PC-3 (cell line): ENCODE data around the gene LSG1. TPM values are rescaled to one million over a fixed set of nuclear protein-coding genes. Genes with fewer than 3 reads are reported as not detected.

Experiments used
- ATAC-seq: fragments of 200-7000 bp; cut with Tn5 transposase; 2 replicates; pipeline ENCODE4 v1.9.1; 2020; ENCODE audit warnings: mild to moderate bottlenecking, moderate library complexity
- BruUV-seq: library from RNA; stranded (reverse); fragments of 400-500 nt; replicated peaks from 2 replicates; lab custom pipeline; 2021; lab: Mats Ljungman, UMichigan
- CTCF ChIA-PET: fragments of 300-600 bp; sonication (Branson Sonifier 250); formaldehyde crosslinking; loops from one replicate; lab custom pipeline; 2022; ENCODE audit warnings: antibody characterized with exemption; lab: Charles Lee
- POLR2A ChIA-PET: fragments of 300-600 bp; sonication (Branson Sonifier 250); formaldehyde crosslinking; loops from one replicate; lab custom pipeline; 2022; ENCODE audit warnings: antibody characterized with exemption; ENCODE audit not compliant: unreplicated experiment; lab: Charles Lee
- DNase-seq: peaks from one replicate; pipeline ENCODE4 v3.0.0-alpha.2; 2015
- H2AFZ ChIP-seq: fragments of 300-600 bp; sonication (generic); 2 replicates; pipeline ENCODE4 v1.6.0; 2016; ENCODE audit warnings: antibody characterized with exemption, low read length
- H3F3A ChIP-seq: fragments of 300-600 bp; sonication (generic); one replicate; pipeline ENCODE4 v1.6.0; 2017; ENCODE audit warnings: antibody characterized with exemption, low read length, control low read depth, mild to moderate bottlenecking; ENCODE audit not compliant: unreplicated experiment
- H3K27ac ChIP-seq: fragments of 300-600 bp; sonication (generic); 2 replicates; pipeline ENCODE4 v1.5.1; 2016; ENCODE audit warnings: mild to moderate bottlenecking, low read length
- H3K27me3 ChIP-seq: fragments of 300-600 bp; sonication (generic); 2 replicates; pipeline ENCODE4 v1.6.1; 2016; ENCODE audit warnings: low read length, mixed read lengths
- H3K36me3 ChIP-seq: fragments of 300-600 bp; sonication (generic); 2 replicates; pipeline ENCODE4 v1.6.1; 2016; ENCODE audit warnings: low read depth, mixed run types, low read length, mixed read lengths
- H3K4me1 ChIP-seq: fragments of 300-600 bp; sonication (generic); 2 replicates; pipeline ENCODE4 v1.5.1; 2016; ENCODE audit warnings: low read length; ENCODE audit not compliant: insufficient read depth
- H3K4me2 ChIP-seq: fragments of 300-600 bp; sonication (generic); 2 replicates; pipeline ENCODE4 v1.6.0; 2016; ENCODE audit warnings: low read length
- H3K4me3 ChIP-seq: fragments of 300-600 bp; sonication (generic); 2 replicates; pipeline ENCODE4 v1.5.1; 2016; ENCODE audit warnings: mild to moderate bottlenecking, low read length, mixed read lengths
- H3K79me2 ChIP-seq: fragments of 300-600 bp; sonication (generic); 2 replicates; pipeline ENCODE4 v1.6.1; 2017; ENCODE audit warnings: low read length, mixed read lengths
- H3K9ac ChIP-seq: fragments of 300-600 bp; sonication (generic); 2 replicates; pipeline ENCODE4 v1.6.0; 2016; ENCODE audit warnings: mild to moderate bottlenecking, low read length
- H3K9me2 ChIP-seq: fragments of 300-600 bp; sonication (generic); replicated peaks from 2 replicates; pipeline ENCODE4 v1.6.1; 2016; ENCODE audit warnings: mixed run types, low read length, mixed read lengths
- H3K9me3 ChIP-seq: fragments of 300-600 bp; sonication (generic); 2 replicates; pipeline ENCODE4 v1.6.1; 2016; ENCODE audit warnings: low read length, mixed read lengths
- H4K20me1 ChIP-seq: fragments of 300-600 bp; sonication (generic); 2 replicates; pipeline ENCODE4 v1.6.1; 2016; ENCODE audit warnings: low read length, mixed read lengths
- EZH2 ChIP-seq: fragments of 300-600 bp; sonication (generic); IDR thresholded peaks from one replicate; pipeline ENCODE4 v1.6.1; 2017; ENCODE audit warnings: antibody characterized with exemption, mild to moderate bottlenecking, low read length; ENCODE audit not compliant: unreplicated experiment
- EZH2phosphoT487 ChIP-seq: fragments of 300-600 bp; sonication (generic); IDR thresholded peaks from 2 replicates; pipeline ENCODE4 v1.6.1; 2018; ENCODE audit warnings: mild to moderate bottlenecking, antibody characterized with exemption, low read length, borderline replicate concordance
- intact Hi-C: fragments of 100-400 bp; cut with micrococcal nuclease; formaldehyde crosslinking; loops from 2 replicates; pipeline ENCODE4 v1.9.0; 2023
- total RNA-seq: library from RNA; depleted of rRNA; stranded (reverse); fragments of >200 nt; gene quantifications from 2 replicates; pipeline ENCODE4 v1.2.3, GENCODE V29; 2014
- TF ChIP-seq, protein P1 (sequence below): fragments of 300-600 bp; sonication (generic); conservative IDR thresholded peaks from 2 replicates; pipeline ENCODE4 v1.5.1; 2017; ENCODE audit warnings: antibody characterized with exemption, low read depth, mild to moderate bottlenecking, low read length

LSG1 gene
- total RNA-seq, 1 experiment from 2014 or later, result 83.8 TPM

DNA sequence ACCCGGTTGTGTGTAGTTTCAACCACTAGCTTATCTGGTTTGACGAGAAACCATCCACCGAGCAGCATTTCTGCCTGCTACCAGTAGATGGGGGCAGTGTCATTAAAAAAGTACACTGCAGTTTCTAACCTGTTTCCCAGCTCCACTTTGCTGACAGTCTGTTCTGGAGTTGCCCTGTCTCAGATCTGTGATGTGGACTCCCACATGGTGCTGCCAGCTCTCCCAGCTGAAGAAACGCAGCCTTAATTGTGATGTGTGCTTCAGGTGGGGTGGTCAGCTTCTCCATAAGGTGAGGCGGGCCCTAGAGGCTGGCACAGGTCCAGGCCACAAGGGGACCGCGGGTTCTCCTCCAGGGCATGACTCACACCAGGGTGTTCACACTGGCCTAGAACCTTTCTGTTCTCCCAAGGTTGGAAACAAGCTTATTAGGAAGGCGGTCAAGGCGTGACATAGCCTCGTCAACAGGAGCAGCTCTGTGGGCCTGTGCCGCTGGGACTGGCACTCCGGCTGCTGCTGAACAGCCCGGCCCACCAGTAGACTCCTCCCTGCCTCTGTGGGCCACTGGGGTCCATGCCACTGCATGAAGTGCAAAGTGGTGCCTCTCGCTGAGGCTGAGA is 10.8 kb upstream of the LSG1 start:
- Histone ChIP-seq H3K4me1 (peaks cover 20% of the 10 kb centered on the region), H3K9me2 (no peaks in the 10 kb centered on the region), H2AFZ (peak overlapping the region; percentile 68), H3K4me3 (no peak overlapping the region; the same call in 1 of the 2 replicates), H3K36me3 (no peaks in the 10 kb centered on the region), H4K20me1 (peaks cover 16% of the 10 kb centered on the region; the same call in 1 of the 2 replicates), H3K9ac (peak overlapping the region; percentile 10), H3F3A (no peaks in the 10 kb centered on the region), H3K4me2 (peak overlapping the region; percentile 74), H3K9me3 (no peaks in the 10 kb centered on the region), H3K27me3 (no peaks in the 10 kb centered on the region), H3K27ac (peak overlapping the region; percentile 60), H3K79me2 (peaks cover 20% of the 10 kb centered on the region)
- TF ChIP-seq EZH2phosphoT487, result no peak
- TF ChIP-seq, protein P1, sequence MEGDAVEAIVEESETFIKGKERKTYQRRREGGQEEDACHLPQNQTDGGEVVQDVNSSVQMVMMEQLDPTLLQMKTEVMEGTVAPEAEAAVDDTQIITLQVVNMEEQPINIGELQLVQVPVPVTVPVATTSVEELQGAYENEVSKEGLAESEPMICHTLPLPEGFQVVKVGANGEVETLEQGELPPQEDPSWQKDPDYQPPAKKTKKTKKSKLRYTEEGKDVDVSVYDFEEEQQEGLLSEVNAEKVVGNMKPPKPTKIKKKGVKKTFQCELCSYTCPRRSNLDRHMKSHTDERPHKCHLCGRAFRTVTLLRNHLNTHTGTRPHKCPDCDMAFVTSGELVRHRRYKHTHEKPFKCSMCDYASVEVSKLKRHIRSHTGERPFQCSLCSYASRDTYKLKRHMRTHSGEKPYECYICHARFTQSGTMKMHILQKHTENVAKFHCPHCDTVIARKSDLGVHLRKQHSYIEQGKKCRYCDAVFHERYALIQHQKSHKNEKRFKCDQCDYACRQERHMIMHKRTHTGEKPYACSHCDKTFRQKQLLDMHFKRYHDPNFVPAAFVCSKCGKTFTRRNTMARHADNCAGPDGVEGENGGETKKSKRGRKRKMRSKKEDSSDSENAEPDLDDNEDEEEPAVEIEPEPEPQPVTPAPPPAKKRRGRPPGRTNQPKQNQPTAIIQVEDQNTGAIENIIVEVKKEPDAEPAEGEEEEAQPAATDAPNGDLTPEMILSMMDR, result peak; percentile 98
- TF ChIP-seq EZH2, result no peak
- CTCF ChIA-PET, result interaction anchor here (0.6 to 1.9 kb wide), 26 partner anchors 11 to 587 kb away, joined by 3 to 34 read pairs (median 5); partner anchors contain the start of gene LSG1
- BruUV-seq, result no TSS peak
- DNase-seq (peak; percentile 97), ATAC-seq (peak; percentile 54)
- POLR2A ChIA-PET, result interaction anchor here (0.6 to 1.0 kb wide), 6 partner anchors 11 to 587 kb away, joined by 3 to 4 read pairs (median 3); partner anchors contain the start of gene LSG1
- intact Hi-C loops, result loop anchor here (1.0 to 10.0 kb wide), 6 partner anchors 271 to 842 kb away; no protein-coding TSS in a partner anchor

DNA sequence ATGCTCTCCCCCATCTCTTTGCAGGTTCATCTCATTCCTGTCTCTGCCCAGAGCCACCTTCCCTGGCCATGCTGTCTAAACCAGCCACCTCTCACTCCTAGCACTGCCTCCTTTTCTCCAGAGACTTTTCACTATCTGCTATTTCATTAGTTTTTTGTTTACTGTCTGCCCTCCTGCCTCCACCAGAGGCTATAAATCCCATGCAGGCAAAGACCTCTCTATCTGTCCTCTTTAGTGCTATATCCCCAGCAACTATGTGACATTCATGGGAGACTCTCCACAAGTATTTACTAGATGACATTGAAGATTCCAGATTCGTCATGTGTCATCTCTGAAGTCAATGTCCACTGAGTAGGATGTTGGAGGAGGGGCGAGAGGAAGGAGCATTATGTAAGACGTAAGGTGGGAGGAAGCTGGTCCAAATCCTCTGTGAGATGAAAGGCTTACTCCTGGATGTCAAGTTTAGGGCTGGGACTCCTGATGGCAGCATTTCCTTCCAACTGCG is 10.2 kb upstream of the LSG1 start:
- no TSS peak for BruUV-seq
- Histone ChIP-seq H3K79me2 (peaks cover 14% of the 10 kb centered on the region), H3K9ac (no peak overlapping the region), H3K4me3 (peak overlapping the region; percentile 36; the same call in 1 of the 2 replicates), H2AFZ (peak overlapping the region; percentile 68), H3K4me1 (peaks cover 20% of the 10 kb centered on the region), H3K9me3 (no peaks in the 10 kb centered on the region), H3K4me2 (peak overlapping the region; percentile 74), H3K27me3 (no peaks in the 10 kb centered on the region), H3K27ac (peak overlapping the region; percentile 60), H3K36me3 (no peaks in the 10 kb centered on the region), H4K20me1 (peaks cover 13% of the 10 kb centered on the region; the same call in 1 of the 2 replicates), H3K9me2 (no peaks in the 10 kb centered on the region), H3F3A (no peaks in the 10 kb centered on the region)
- TF ChIP-seq, protein P1, result no peak
- no peak for TF ChIP-seq EZH2phosphoT487
- TF ChIP-seq EZH2, result no peak
- ATAC-seq (no peak), DNase-seq (no peak)
- intact Hi-C loops, result loop anchor here (1.0 to 10.0 kb wide), 6 partner anchors 272 to 843 kb away; no protein-coding TSS in a partner anchor
- CTCF ChIA-PET, result interaction anchor here (0.6 to 1.9 kb wide), 26 partner anchors 10 to 588 kb away, joined by 3 to 34 read pairs (median 5); partner anchors contain the start of gene LSG1
- POLR2A ChIA-PET, result interaction anchor here (0.6 to 0.7 kb wide), 4 partner anchors 436 to 587 kb away, joined by 3 to 4 read pairs (median 3); no protein-coding TSS in a partner anchor
